Measurements from ENCODE around the gene MPHOSPH9.
"Not testable (repeated sequence)": the region's sequence is repeated elsewhere in the genome, so short reads cannot be mapped to it uniquely, and the experiment has no call there.

Gene MPHOSPH9

GRCh38 chr12:123254853-123255446 is 22.0 kb upstream of the MPHOSPH9 start:
- no peak for DNase-seq (ENCODE audit: low read depth, low spot score)

- DNase-seq (ENCODE audit: low read depth, low spot score) = no peak
Observed at GRCh38 chr12:123253641-123254459, 20.9 kb upstream of the MPHOSPH9 start.

GRCh38 chr12:123252365-123252764 is 19.4 kb upstream of the MPHOSPH9 start:
- not testable (repeated sequence) for DNase-seq (ENCODE audit: low read depth, low spot score)

GRCh38 chr12:123251403-123252076 is 18.6 kb upstream of the MPHOSPH9 start:
- DNase-seq (ENCODE audit: low read depth, low spot score) = no peak

GRCh38 chr12:123250471-123251383 is 17.8 kb upstream of the MPHOSPH9 start:
- no peak for DNase-seq (ENCODE audit: low read depth, low spot score)

- not testable (repeated sequence) for DNase-seq (ENCODE audit: low read depth, low spot score)
Observed at GRCh38 chr12:123248996-123249741, 16.2 kb upstream of the MPHOSPH9 start.

- DNase-seq (ENCODE audit: low read depth, low spot score) = not testable (repeated sequence)
Observed at GRCh38 chr12:123248129-123248528, 15.2 kb upstream of the MPHOSPH9 start.

GRCh38 chr12:123245678-123246077 is 12.7 kb upstream of the MPHOSPH9 start:
- DNase-seq (ENCODE audit: low read depth, low spot score) = no peak

- DNase-seq (ENCODE audit: low read depth, low spot score) = no peak
Observed at GRCh38 chr12:123243671-123244262, 10.8 kb upstream of the MPHOSPH9 start.

GRCh38 chr12:123242116-123242904 is 9.4 kb upstream of the MPHOSPH9 start:
- DNase-seq (ENCODE audit: low read depth, low spot score) = no peak

- DNase-seq (ENCODE audit: low read depth, low spot score) = no peak
Observed at GRCh38 chr12:123238961-123239360, 6.0 kb upstream of the MPHOSPH9 start.

GRCh38 chr12:123238330-123238682 is 5.4 kb upstream of the MPHOSPH9 start:
- no peak for DNase-seq (ENCODE audit: low read depth, low spot score)

- DNase-seq (ENCODE audit: low read depth, low spot score) = peak; percentile 71
Observed at GRCh38 chr12:123237646-123238329, 4.8 kb upstream of the MPHOSPH9 start.

- no peak for DNase-seq (ENCODE audit: low read depth, low spot score)
Observed at GRCh38 chr12:123233505-123234308, 766 bp upstream of the MPHOSPH9 start.

GRCh38 chr12:123232472-123232806 is 502 bp downstream of the MPHOSPH9 start:
- DNase-seq (ENCODE audit: low read depth, low spot score) = no peak

GRCh38 chr12:123231931-123232330 is 1.0 kb downstream of the MPHOSPH9 start:
- no peak for DNase-seq (ENCODE audit: low read depth, low spot score)

- no peak for DNase-seq (ENCODE audit: low read depth, low spot score)
Observed at GRCh38 chr12:123229051-123229450, 3.9 kb downstream of the MPHOSPH9 start.

GRCh38 chr12:123227581-123228258 is 5.2 kb downstream of the MPHOSPH9 start:
- DNase-seq (ENCODE audit: low read depth, low spot score) = no peak
